Aorta (tissue), 5 donors: Measurements from ENCODE around the gene TRIM36. TPM values are rescaled to one million over a fixed set of nuclear protein-coding genes. Genes with fewer than 3 reads are reported as not detected.

Source experiments
- ATAC-seq: fragments of 200-7000 bp; cut with Tn5 transposase; one replicate; pipeline ENCODE4 v1.9.1; 2022; ENCODE audit warnings: moderate library complexity; ENCODE audit not compliant: low FRiP score
- DNase-seq, 2 donors: peaks; one replicate each; pipeline ENCODE4 v3.0.0-alpha.2; 2020
- H3K27ac ChIP-seq, 2 donors: one replicate each; pipeline ENCODE4 v1.5.1; 2013; ENCODE audit warnings: low read length in 2 of 2, mild to moderate bottlenecking in 2 of 2, moderate library complexity in 2 of 2, control low read depth in 1 of 2, inconsistent platforms in 1 of 2, low read depth in 1 of 2
- H3K27me3 ChIP-seq, 2 donors: one replicate each; pipeline ENCODE4 v1.6.1; 2013; ENCODE audit warnings: control low read depth in 1 of 2, low read length in 1 of 2, mild to moderate bottlenecking in 1 of 2, moderate library complexity in 1 of 2; ENCODE audit not compliant: insufficient read depth in 2 of 2, control insufficient read depth in 1 of 2
- H3K36me3 ChIP-seq, 2 donors: one replicate each; pipeline ENCODE4 v1.6.1; 2013; ENCODE audit warnings: control low read depth in 1 of 2, low read length in 1 of 2, mild to moderate bottlenecking in 1 of 2; ENCODE audit not compliant: insufficient read depth in 2 of 2, control insufficient read depth in 1 of 2
- H3K4me1 ChIP-seq, 2 donors: one replicate each; pipeline ENCODE4 v1.6.1; 2013; ENCODE audit warnings: low read length in 2 of 2, control low read depth in 1 of 2, mild to moderate bottlenecking in 1 of 2, moderate library complexity in 1 of 2; ENCODE audit not compliant: insufficient read depth in 2 of 2, control insufficient read depth in 1 of 2
- H3K4me3 ChIP-seq, 2 donors: one replicate each; pipeline ENCODE4 v1.5.1; 2013; ENCODE audit warnings: low read length in 2 of 2, control low read depth in 1 of 2, mild to moderate bottlenecking in 1 of 2
- H3K9me3 ChIP-seq: one replicate; pipeline ENCODE4 v1.6.1; 2013; ENCODE audit warnings: mild to moderate bottlenecking, low read length; ENCODE audit not compliant: control insufficient read depth
- WGBS, 2 donors: extraction: QIAGEN DNeasy Blood & Tissue Kit; methylation state at CpG; one replicate each; pipeline ENCODE4 v1.1.7; 2013; 5-methylcytosine and 5-hydroxymethylcytosine counted together
- intact Hi-C, 2 donors: fragments of 100-400 bp; cut with DNase I; formaldehyde crosslinking; loops; one replicate each; pipeline versions ENCODE4 v1.14.2 to v1.15.0; 2022
- polyA plus RNA-seq, 2 donors: library from polyadenylated mRNA; stranded (reverse); fragments of 200-250 nt; gene quantifications; one replicate each; pipeline ENCODE4 v1.2.3, GENCODE V29; 2013
- total RNA-seq, 2 donors: library from RNA; stranded (reverse); fragmentation: NEBNext Ultra II Directional; extraction: Animal tissue kit (Norgen Biotek cat#: 25700); gene quantifications; one replicate each; pipeline ENCODE4 v1.2.1, GENCODE V29; 2021
- donor health status: healthy with polysubstance abuse.
- donor health status: Bipolar disorder and iron deficiency.
- donor health status: DM: no; HTN: no; CAD: no.
- donor health status: DM: no; HTN: no; CAD: no.
- donor health status: DM: yes; HTN: yes; CAD: no.

TRIM36 gene
- total and polyA plus RNA-seq, 4 donors: 4.4 to 23.9 (median 13.0) TPM

DNA sequence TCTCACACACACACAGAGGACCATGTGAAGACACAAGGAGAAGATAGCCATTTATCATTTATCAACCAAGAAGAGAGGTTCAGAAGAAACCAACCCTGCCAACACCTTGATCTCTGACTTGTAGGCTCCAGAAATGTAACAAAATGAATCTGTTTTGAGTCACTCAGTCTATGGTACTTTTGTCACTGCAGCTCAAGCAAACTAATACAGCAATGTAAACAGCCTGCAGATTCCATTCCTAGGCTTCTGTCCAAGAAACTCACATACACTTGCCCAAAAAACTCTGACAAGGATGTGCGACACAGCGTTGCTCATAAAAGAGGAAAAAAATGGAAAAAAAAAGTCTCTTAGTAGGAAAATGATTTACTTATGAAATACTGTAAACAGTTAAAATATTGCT is 33.4 kb downstream of the TRIM36 start:
- Histone ChIP-seq H3K36me3 (no peaks in the 10 kb centered on the region), H3K4me1 (no peaks in the 10 kb centered on the region), H3K4me3 (no peak overlapping the region), H3K9me3 (no peaks in the 10 kb centered on the region), H3K27ac (no peak overlapping the region), H3K27me3 (no peaks in the 10 kb centered on the region)
- DNase-seq (no peak), ATAC-seq (no peak)
- intact Hi-C loops: no loop called here
- 75 to 77% methylated on average over 2 of the region's 2 CpGs for WGBS, 2 donors

DNA sequence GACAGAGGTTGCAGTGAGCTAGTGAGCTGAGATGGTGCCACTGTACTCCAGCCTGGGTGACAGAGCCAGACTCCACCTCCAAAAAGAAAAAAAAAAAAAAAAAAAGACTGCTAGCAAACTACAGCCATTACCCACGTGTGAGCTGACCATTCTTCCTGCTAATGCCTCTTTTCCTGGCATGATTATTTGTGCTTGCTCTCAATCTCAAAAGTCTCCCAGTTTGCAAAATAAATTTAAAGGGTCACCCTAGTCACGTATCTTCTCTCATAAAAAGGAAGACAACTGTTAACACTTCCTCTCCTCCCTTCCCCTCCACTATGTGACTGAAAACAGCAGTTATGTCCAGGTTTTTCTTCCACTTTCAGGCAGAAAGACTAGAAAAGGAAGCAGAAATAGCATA is 37.2 kb downstream of the TRIM36 start:
- Histone ChIP-seq H3K9me3 (no peaks in the 10 kb centered on the region), H3K36me3 (no peaks in the 10 kb centered on the region), H3K4me3 (no peak overlapping the region), H3K27ac (no peak overlapping the region), H3K4me1 (no peaks in the 10 kb centered on the region), H3K27me3 (no peaks in the 10 kb centered on the region)
- ATAC-seq (no peak), DNase-seq (no peak)
- WGBS, 2 donors: 43% methylated on average over 2 of the region's 2 CpGs
- intact Hi-C loops: no loop called here

DNA sequence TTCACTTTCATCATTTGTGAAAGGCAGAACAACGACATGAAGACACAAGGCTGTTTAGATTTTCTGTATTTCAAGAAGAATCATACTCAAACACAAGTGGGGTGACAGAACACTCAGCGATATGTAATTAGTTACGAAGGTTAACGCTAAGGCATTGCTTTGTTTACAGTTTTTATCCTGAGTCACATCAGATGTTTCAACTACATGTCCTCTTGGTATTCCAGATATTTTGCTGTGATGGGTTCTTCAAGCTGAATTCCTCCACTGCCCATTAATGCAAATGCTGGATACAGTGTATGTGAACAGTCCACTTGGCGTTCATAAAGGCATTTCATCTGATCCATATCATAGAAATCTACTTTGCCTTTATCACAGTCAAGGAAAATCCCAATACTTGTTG is 43.4 kb downstream of the TRIM36 start:
- WGBS, 2 donors: 87 to 89% methylated on average over 5 of the region's 5 CpGs
- intact Hi-C loops: no loop called here
- no peak overlapping the region for H3K4me3 ChIP-seq
- DNase-seq (no peak), ATAC-seq (no peak)
- no peaks in the 10 kb centered on the region for H3K27me3 ChIP-seq
- H3K4me1 ChIP-seq: no peaks in the 10 kb centered on the region
- H3K36me3 ChIP-seq: no peaks in the 10 kb centered on the region
- H3K9me3 ChIP-seq: no peaks in the 10 kb centered on the region
- no peak overlapping the region for H3K27ac ChIP-seq

DNA sequence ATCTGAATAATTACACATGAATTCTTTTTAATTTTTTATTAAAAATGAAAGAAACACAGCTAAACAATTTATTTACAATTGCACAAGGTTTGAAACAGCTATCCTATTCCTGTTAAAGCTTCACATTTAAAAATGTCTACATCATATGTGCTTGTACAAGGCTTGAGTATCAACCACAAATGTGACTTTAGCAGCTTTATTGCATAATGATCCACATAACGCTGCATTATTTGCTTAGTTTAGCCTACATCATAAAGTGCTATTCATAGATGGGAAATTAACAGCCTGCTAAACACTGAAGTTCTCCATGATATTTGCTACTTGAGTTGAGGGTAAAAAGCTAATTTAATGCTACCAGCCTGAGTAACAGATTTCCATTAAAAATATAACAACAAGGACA is 45.0 kb downstream of the TRIM36 start:
- Histone ChIP-seq H3K9me3 (no peaks in the 10 kb centered on the region), H3K27ac (no peak overlapping the region), H3K36me3 (no peaks in the 10 kb centered on the region), H3K4me3 (no peak overlapping the region), H3K4me1 (no peaks in the 10 kb centered on the region), H3K27me3 (no peaks in the 10 kb centered on the region)
- WGBS, 2 donors: 80 to 93% methylated on average over 1 of the region's 1 CpG
- no peak for ATAC-seq
- no peak for DNase-seq
- intact Hi-C loops: no loop called here

DNA sequence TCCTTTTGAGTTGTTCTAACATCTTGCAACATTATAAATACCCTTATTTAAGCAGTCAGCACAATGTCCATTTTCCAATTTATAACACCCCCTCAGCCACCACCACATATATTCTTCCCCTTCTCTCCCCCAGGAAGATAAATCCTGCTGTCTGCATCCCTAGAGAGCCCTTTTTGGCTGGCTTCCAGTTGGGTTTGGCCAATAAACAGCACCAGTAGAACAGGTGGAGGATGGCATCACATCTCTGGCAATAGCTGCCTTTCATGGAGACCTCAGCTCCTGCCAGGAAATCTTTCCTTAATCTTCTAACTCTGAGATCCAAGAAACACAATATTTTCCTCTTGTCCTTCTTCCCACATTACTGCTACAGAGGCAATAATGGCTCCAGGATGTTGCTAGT is 53.7 kb downstream of the TRIM36 start:
- H3K27ac ChIP-seq: no peak overlapping the region
- H3K4me1 ChIP-seq: no peaks in the 10 kb centered on the region
- H3K27me3 ChIP-seq: no peaks in the 10 kb centered on the region
- no peak overlapping the region for H3K4me3 ChIP-seq
- intact Hi-C loops: no loop called here
- no peaks in the 10 kb centered on the region for H3K36me3 ChIP-seq
- ATAC-seq (no peak), DNase-seq (no peak)
- no peaks in the 10 kb centered on the region for H3K9me3 ChIP-seq

DNA sequence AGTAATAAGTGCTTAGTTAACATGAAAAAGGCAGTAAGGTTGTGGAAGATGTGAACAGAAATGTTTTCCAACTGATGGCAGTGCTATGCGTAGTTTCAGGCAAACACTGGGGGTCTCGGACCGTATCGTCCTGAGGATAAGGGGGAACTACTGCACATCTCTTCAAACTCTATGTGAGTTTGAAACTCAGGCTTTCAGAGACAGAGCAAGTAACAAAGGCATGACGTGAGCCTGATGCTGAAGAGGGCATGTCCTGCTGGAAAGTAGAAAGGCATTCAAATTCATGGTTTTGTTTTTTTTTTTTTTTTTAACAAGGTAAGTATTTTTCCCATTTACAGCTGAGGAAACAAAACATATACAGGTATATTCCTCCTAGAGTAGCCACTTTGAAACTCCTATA is 59.9 kb downstream of the TRIM36 start:
- intact Hi-C loops: no loop called here
- Histone ChIP-seq H3K36me3 (no peaks in the 10 kb centered on the region), H3K4me1 (no peaks in the 10 kb centered on the region), H3K27me3 (no peaks in the 10 kb centered on the region), H3K9me3 (no peaks in the 10 kb centered on the region), H3K27ac (no peak overlapping the region), H3K4me3 (no peak overlapping the region)
- 58 to 62% methylated on average over 5 of the region's 5 CpGs for WGBS, 2 donors
- DNase-seq (no peak), ATAC-seq (no peak)

DNA sequence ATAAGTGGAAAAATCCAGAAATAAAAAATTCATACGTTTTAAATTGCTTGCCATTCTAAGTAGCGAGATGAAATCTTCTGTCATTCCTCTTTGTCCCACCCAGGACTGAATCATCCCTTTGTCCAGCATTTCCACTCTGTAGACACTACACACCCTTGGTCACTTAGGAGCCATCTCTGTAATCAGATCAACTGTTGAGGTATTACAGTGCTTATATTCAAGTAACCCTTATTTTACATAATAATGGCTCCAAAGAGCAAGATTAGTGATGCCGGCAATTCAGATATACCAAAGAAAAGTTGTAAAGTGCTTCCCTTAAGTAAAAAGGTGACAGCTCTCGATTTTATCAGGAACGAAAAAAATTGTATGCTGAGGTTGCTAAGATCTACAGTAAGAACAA is 60.4 kb downstream of the TRIM36 start:
- no peaks in the 10 kb centered on the region for H3K4me1 ChIP-seq
- 74 to 77% methylated on average over 5 of the region's 5 CpGs for WGBS, 2 donors
- H3K4me3 ChIP-seq: no peak overlapping the region
- H3K27me3 ChIP-seq: no peaks in the 10 kb centered on the region
- no peaks in the 10 kb centered on the region for H3K36me3 ChIP-seq
- H3K27ac ChIP-seq: no peak overlapping the region
- H3K9me3 ChIP-seq: no peaks in the 10 kb centered on the region
- ATAC-seq (no peak), DNase-seq (no peak)
- intact Hi-C loops: no loop called here

DNA sequence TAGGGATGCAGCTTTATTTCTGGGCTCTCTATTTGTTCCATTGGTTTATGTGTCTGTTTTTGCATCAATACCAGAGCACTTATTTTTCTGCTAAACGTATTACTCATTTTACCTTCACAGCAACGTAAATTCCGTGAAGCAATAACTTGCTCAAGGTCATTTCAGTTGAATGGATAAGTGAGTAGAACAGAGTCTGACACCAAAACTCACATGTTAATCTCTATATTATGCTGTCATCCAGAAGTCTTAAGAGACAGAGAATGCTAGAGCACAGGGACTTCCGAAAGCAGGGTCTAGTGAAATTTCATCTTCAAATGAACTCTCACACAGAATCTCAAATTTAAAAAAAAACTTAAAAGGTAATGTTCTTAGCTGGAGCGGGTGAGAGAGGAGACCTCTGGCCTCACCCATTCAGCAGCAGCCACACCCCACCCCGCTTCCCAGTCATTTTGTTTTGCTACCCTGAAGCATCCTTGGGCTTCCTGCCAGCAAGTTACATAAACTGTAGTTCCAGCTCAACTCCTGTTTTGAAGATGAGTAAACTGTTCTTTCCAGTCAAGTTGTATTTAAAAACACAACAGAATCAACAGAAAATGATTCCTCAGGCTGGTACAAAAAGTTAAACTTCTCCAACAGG is 69.3 kb downstream of the TRIM36 start:
- DNase-seq (no peak), ATAC-seq (no peak)
- H3K9me3 ChIP-seq: no peaks in the 10 kb centered on the region
- no peaks in the 10 kb centered on the region for H3K36me3 ChIP-seq
- H3K27me3 ChIP-seq: no peaks in the 10 kb centered on the region
- H3K4me1 ChIP-seq: no peaks in the 10 kb centered on the region
- intact Hi-C loops: no loop called here
- no peak overlapping the region for H3K27ac ChIP-seq
- no peak overlapping the region for H3K4me3 ChIP-seq
- 79% methylated on average over 6 of the region's 6 CpGs for WGBS, 2 donors

DNA sequence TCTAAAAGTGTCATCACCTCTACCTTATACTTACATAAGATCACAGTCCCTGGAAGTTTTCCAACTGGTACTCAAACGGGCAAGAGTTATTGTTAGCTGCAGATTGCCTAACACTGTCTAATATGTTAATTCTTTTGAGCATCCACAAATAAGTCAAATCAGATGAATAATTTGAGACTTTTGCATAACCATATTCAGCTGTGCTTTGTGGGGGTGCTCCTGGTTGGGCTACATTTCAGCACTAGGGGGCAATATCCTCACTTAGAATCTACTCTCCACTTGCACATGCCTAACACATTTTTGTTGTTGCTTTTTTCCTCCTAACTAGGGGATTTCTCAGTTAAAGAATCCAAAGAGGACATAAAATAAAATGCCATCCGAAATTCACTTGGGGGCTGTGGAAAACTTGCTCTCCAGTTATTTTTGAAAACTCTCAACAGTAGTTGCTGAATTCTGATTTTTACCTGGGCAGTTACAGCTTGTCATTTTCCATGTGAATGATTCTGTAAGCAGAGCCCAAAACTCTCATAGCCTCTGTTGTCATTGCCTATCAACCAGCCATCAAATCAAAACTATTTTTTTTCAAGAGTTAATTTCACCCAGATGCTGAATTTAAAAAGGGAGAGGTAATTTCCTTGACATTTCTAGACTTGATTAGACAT is 71.5 kb downstream of the TRIM36 start:
- H3K4me1 ChIP-seq: no peaks in the 10 kb centered on the region
- DNase-seq: no peak
- no peaks in the 10 kb centered on the region for H3K27me3 ChIP-seq
- 0 to 3% methylated on average over 2 of the region's 2 CpGs for WGBS, 2 donors
- H3K4me3 ChIP-seq: no peak overlapping the region
- H3K36me3 ChIP-seq: no peaks in the 10 kb centered on the region
- no peak overlapping the region for H3K27ac ChIP-seq
- H3K9me3 ChIP-seq: no peaks in the 10 kb centered on the region
- intact Hi-C loops: loop anchor here (1.0 to 2.0 kb wide), 2 partner anchors 148 to 149 kb away; no protein-coding TSS in a partner anchor
- ATAC-seq: no peak
